B cell (primary cell): ENCODE measurements around the gene CACNA2D1. TPM values are rescaled to one million over a fixed set of nuclear protein-coding genes. Genes with fewer than 3 reads are reported as not detected.

Experiments used
- ATAC-seq: fragments of 200-7000 bp; cut with Tn5 transposase; one replicate; pipeline ENCODE4 v1.10.0; 2021; ENCODE audit warnings: low read depth, mild to moderate bottlenecking, moderate number of reproducible peaks, moderate library complexity
- CTCF ChIA-PET: fragments of 350-600 bp; sonication (Branson Sonifier 250); formaldehyde crosslinking; loops from one replicate; lab custom pipeline; 2021; ENCODE audit warnings: antibody characterized with exemption, inconsistent platforms; lab: Charles Lee
- POLR2A ChIA-PET: fragments of 350-600 bp; sonication (Branson Sonifier 250); formaldehyde crosslinking; loops from one replicate; lab custom pipeline; 2021; ENCODE audit warnings: antibody characterized with exemption; lab: Charles Lee
- DNase-seq: peaks from one replicate; pipeline ENCODE4 v3.0.0; 2013
- H2AFZ ChIP-seq: 2 replicates; pipeline ENCODE4 v1.6.1; 2012; ENCODE audit warnings: mild to moderate bottlenecking, low read depth, low read length; ENCODE audit not compliant: insufficient read depth, poor library complexity, severe bottlenecking
- H3K27ac ChIP-seq, 2 donors: 1 replicate in 1 of 2; 2 replicates in 1 of 2; pipeline ENCODE4 v1.5.1; 2012 to 2013; ENCODE audit warnings: low read length in 2 of 2, mild to moderate bottlenecking in 2 of 2, moderate library complexity in 1 of 2
- H3K27me3 ChIP-seq, 4 experiments: fragments of 200-600 bp in 1 of 4; sonication (generic) in 1 of 4; replicated peaks in 1 of 4; 1 replicate in 2 of 4; 2 replicates in 2 of 4; pipeline versions ENCODE4 v1.6.1 to v1.7.0; 2013 to 2016; ENCODE audit warnings: low read length in 3 of 4, mild to moderate bottlenecking in 2 of 4, mixed read lengths in 1 of 4, moderate library complexity in 1 of 4; ENCODE audit not compliant: insufficient read depth in 4 of 4, control insufficient read depth in 3 of 4; ENCODE audit errors: control extremely low read depth in 1 of 4
- H3K36me3 ChIP-seq, 2 experiments: replicated peaks in 1 of 2; 1 replicate in 1 of 2; 2 replicates in 1 of 2; pipeline versions ENCODE4 v1.6.1 to v1.7.1; 2013; ENCODE audit warnings: low read length in 1 of 2; ENCODE audit not compliant: insufficient read depth in 2 of 2, control insufficient read depth in 1 of 2; ENCODE audit errors: control extremely low read depth in 1 of 2, extremely low read depth in 1 of 2
- H3K4me1 ChIP-seq, 2 donors: fragments of 200-600 bp in 1 of 2; sonication (generic) in 1 of 2; 1 replicate in 1 of 2; 2 replicates in 1 of 2; pipeline versions ENCODE4 v1.5.1 to v1.6.1; 2013 to 2017; ENCODE audit warnings: low read length in 2 of 2; ENCODE audit not compliant: control insufficient read depth in 2 of 2, insufficient read depth in 2 of 2
- H3K4me2 ChIP-seq: replicated peaks from 2 replicates; pipeline ENCODE3; 2012; ENCODE audit warnings: mild to moderate bottlenecking, low read depth, low read length; ENCODE audit not compliant: poor library complexity, severe bottlenecking
- H3K4me3 ChIP-seq, 5 experiments: fragments of 200-600 bp in 1 of 5; sonication (generic) in 1 of 5; 1 replicate in 3 of 5; 2 replicates in 2 of 5; pipeline versions ENCODE4 v1.5.1 to v1.7.0; 2011 to 2016; ENCODE audit warnings: low read length in 4 of 5, mild to moderate bottlenecking in 4 of 5, low read depth in 2 of 5, control low read depth in 1 of 5, moderate library complexity in 1 of 5; ENCODE audit not compliant: insufficient read depth in 1 of 5; ENCODE audit errors: control extremely low read depth in 1 of 5, extremely low read depth in 1 of 5
- H3K79me2 ChIP-seq: fragments of 200-600 bp; sonication (generic); one replicate; pipeline ENCODE4 v1.6.0; 2016; ENCODE audit warnings: low read length; ENCODE audit not compliant: control insufficient read depth, insufficient read depth
- H3K9ac ChIP-seq: fragments of 200-600 bp; sonication (generic); 2 replicates; pipeline ENCODE4 v1.6.1; 2017; ENCODE audit warnings: mild to moderate bottlenecking, low read length, moderate library complexity
- H3K9me3 ChIP-seq, 3 donors: one replicate each; pipeline versions ENCODE4 v1.6.1 to v1.7.1; 2013; ENCODE audit warnings: low read length in 2 of 3; ENCODE audit not compliant: control insufficient read depth in 2 of 3, insufficient read depth in 1 of 3; ENCODE audit errors: control extremely low read depth in 1 of 3
- H4K20me1 ChIP-seq: 2 replicates; pipeline ENCODE4 v1.6.0; 2012; ENCODE audit warnings: mild to moderate bottlenecking, low read length; ENCODE audit not compliant: insufficient read depth, control insufficient read depth, poor library complexity, severe bottlenecking
- H3K27ac Mint-ChIP-seq: one replicate; pipeline ENCODE4 v1.8.0; 2021; ENCODE audit warnings: mixed read lengths
- H3K27me3 Mint-ChIP-seq: one replicate; pipeline ENCODE4 v1.8.0; 2021; ENCODE audit warnings: mixed read lengths
- H3K4me1 Mint-ChIP-seq: one replicate; pipeline ENCODE4 v1.8.0; 2021; ENCODE audit warnings: mixed read lengths
- H3K4me3 Mint-ChIP-seq: one replicate; pipeline ENCODE4 v1.8.0; 2021; ENCODE audit warnings: mixed read lengths
- H3K9me3 Mint-ChIP-seq: one replicate; pipeline ENCODE4 v1.8.0; 2022; ENCODE audit warnings: mixed read lengths; ENCODE audit not compliant: insufficient read depth
- CTCF ChIP-seq: fragments of 200-600 bp; IDR thresholded peaks from one replicate; pipeline ENCODE4 v1.8.0; 2022; ENCODE audit warnings: antibody characterized with exemption, mild to moderate bottlenecking
- EZH2 ChIP-seq: IDR thresholded peaks from 2 replicates; pipeline ENCODE4 v1.6.1; 2012; ENCODE audit warnings: borderline replicate concordance, low read depth, mild to moderate bottlenecking, moderate library complexity, low read length; ENCODE audit not compliant: insufficient read depth, poor library complexity, severe bottlenecking
- WGBS: methylation state at CpG from one replicate; pipeline ENCODE4 v1.1.5; 2013; ENCODE audit warnings: missing lambda C conversion rate; ENCODE audit not compliant: insufficient coverage; 5-methylcytosine and 5-hydroxymethylcytosine counted together
- intact Hi-C: fragments of 100-400 bp; cut with micrococcal nuclease; formaldehyde crosslinking; loops from one replicate; pipeline ENCODE4 v1.10.0; 2022
- polyA plus RNA-seq: library from polyadenylated mRNA; depleted of rRNA; stranded (reverse); fragments of >200 nt; gene quantifications from 2 replicates; pipeline ENCODE4 v1.2.3, GENCODE V29; 2012
- total RNA-seq, 2 donors: library from RNA; stranded (reverse); fragments of 120-200 nt in 1 of 2; gene quantifications; 1 replicate in 1 of 2; 2 replicates in 1 of 2; pipeline versions ENCODE4 v1.2.3 to v1.2.4, GENCODE V29; 2013 to 2022

The CACNA2D1 gene
- total and polyA plus RNA-seq, 2 donors (not counting 1 experiment from before 2014, with no cell fraction given) = not detected

- Histone ChIP-seq H3K4me1 (no peaks in the 10 kb centered on the region), H4K20me1 (no peaks in the 10 kb centered on the region), H3K36me3 (no peaks in the 10 kb centered on the region), H3K4me2 (no peak overlapping the region), H3K4me3 (no peak overlapping the region), H3K9me3 (peaks cover 0 to 4% (median 0%) of the 10 kb centered on the region in 3 donors), H3K27ac (no peak overlapping the region), H3K9ac (no peak overlapping the region), H2AFZ (no peak overlapping the region), H3K79me2 (no peaks in the 10 kb centered on the region), H3K27me3 (no peaks in the 10 kb centered on the region)
- ChIA-PET CTCF (no interaction called here), POLR2A (no interaction called here)
- TF ChIP-seq CTCF = no peak
- TF ChIP-seq EZH2 = no peak
- no peak overlapping the region for H3K4me3 Mint-ChIP-seq
- 50% methylated on average over 1 of the region's 3 CpGs for WGBS
- H3K9me3 Mint-ChIP-seq = no peaks in the 10 kb centered on the region
- intact Hi-C loops = no loop called here
- ATAC-seq (no peak), DNase-seq (no peak)
- no peaks in the 10 kb centered on the region for H3K4me1 Mint-ChIP-seq
- no peaks in the 10 kb centered on the region for H3K27me3 Mint-ChIP-seq
- no peak overlapping the region for H3K27ac Mint-ChIP-seq
These were observed 315.0 kb downstream of the CACNA2D1 start for GRCh38 chr7:82128546-82128945.

GRCh38 chr7:82126576-82126975, 317.0 kb downstream of the CACNA2D1 start:
- Mint-ChIP-seq H3K4me3 (no peak overlapping the region), H3K27me3 (no peaks in the 10 kb centered on the region), H3K4me1 (no peaks in the 10 kb centered on the region), H3K27ac (no peak overlapping the region), H3K9me3 (no peaks in the 10 kb centered on the region)
- no peak for TF ChIP-seq EZH2
- TF ChIP-seq CTCF = no peak
- no peak overlapping the region for H3K27ac ChIP-seq
- no peaks in the 10 kb centered on the region for H3K27me3 ChIP-seq
- no peak overlapping the region for H2AFZ ChIP-seq
- H3K79me2 ChIP-seq = no peaks in the 10 kb centered on the region
- ATAC-seq (no peak), DNase-seq (no peak)
- WGBS = no CpG with 5 or more reads among the region's 1 CpG
- H3K9me3 ChIP-seq = peaks cover 0 to 4% (median 0%) of the 10 kb centered on the region in 3 donors
- no peak overlapping the region for H3K4me2 ChIP-seq
- ChIA-PET POLR2A (no interaction called here), CTCF (no interaction called here)
- intact Hi-C loops = no loop called here
- no peak overlapping the region for H3K9ac ChIP-seq
- no peak overlapping the region for H3K4me3 ChIP-seq
- H3K4me1 ChIP-seq = no peaks in the 10 kb centered on the region
- no peaks in the 10 kb centered on the region for H3K36me3 ChIP-seq
- H4K20me1 ChIP-seq = no peaks in the 10 kb centered on the region
